ENCODE measurements around the gene TRABD2A.
"Not testable (repeated sequence)": the region's sequence is repeated elsewhere in the genome, so short reads cannot be mapped to it uniquely, and the experiment has no call there.

The TRABD2A gene

DNA sequence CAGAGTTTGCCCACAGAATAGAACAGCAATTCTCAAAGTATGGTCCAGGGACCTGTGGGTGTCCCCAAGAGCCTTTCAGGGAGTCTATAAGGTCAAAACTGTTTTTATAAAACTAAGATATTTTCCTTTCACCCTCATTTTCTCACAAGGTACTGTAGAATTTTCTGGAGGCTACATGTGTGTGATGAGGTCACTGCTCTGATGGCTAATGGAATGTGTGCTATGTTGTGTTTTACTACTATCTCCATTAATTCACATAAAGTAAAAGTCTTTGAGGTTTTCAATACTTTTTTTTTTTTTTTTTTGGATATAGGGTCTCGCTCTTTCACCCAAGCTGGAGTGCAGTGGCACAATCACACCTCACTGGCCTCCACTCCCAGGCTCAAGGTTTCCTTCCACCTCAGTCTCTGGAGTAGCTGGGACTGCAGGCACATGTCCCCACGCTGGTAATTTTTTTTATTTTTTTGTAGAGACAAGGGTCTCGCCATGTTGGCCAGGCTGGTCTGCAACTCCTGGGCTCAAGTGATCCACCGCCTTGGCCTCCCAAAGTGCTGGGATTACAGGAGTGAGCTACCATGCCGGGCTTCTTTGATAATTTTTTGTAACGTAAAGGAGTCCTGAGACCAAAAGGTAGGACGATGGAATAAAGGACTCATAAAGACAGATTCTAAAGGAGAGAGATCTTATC is 1.8 kb downstream of the TRABD2A start:
- DNase-seq = no peak

DNA sequence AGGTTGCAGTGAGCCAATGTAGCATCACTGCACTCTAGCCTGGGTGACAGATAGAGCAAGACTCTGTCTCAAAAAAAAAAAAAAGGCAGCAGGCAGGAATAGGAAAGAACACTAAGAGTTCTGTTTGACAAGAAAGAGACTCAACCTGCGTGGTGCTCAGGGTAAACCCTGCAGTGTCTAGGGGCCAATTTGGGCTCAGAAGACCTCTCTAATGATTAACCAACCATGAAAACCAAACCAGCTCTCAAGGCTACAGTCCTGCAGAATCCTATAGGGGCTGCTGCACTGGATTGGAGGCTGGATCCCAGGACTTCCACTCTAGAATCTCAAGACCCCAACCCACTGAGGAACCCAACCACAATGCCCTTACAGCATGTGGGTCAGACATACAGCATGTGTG is 2.4 kb downstream of the TRABD2A start:
- no peak for DNase-seq

DNA sequence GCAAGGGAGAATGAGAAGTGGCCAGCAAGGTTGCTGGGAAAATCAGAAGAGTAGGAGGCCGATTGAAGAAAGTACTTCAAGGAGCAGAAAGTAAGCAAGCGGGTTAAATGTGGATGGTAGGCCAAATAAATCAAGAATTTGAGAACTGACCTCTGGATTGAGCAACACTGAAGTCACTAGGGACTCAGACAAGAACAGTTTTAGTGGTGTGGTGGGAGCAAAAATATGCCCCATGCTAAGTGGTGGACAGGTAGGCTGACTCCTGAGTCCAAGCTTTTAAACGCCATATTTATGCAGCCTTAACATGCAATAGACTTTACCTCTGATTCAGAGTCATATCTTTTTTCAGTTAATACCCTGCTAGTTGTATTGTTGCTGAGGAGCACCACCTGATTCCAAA is 4.5 kb downstream of the TRABD2A start:
- DNase-seq = no peak

DNA sequence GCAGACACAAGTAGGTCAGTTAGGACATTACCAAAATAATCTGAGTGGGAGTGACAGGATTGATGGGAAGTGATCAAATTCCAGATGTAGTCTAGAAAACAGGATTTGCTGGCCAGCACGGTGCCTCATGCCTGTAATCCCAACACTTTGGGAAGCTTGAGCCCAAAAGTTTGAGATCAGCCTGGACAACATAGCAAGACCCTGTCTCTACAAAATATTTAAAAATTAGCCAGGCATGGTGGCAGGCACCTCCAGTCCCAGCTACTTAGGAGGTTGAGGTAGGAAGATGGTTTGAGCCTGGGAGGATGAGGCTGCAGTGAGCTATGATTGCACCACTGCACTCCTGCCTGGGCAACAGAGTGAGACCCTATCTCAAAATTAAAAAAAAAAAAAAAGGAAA is 5.3 kb downstream of the TRABD2A start:
- DNase-seq = not testable (repeated sequence)

DNA sequence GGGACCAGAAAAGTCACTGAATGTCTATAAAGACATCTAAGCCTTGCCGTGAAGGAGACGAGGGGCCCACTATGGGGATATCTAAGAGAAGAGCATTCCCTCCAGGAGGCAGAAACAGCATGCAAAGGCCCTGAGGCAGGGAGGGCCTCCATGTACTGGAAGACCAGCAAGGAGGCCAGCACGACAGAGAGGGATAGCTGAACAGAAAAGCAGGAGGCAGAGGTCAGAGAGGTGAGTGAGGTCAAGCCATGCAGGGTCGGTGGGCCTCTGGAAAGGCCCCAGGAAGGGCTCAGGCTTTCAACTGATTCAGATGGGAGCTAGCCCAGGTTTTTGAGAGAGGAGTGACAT is 5.7 kb downstream of the TRABD2A start:
- DNase-seq = no peak

DNA sequence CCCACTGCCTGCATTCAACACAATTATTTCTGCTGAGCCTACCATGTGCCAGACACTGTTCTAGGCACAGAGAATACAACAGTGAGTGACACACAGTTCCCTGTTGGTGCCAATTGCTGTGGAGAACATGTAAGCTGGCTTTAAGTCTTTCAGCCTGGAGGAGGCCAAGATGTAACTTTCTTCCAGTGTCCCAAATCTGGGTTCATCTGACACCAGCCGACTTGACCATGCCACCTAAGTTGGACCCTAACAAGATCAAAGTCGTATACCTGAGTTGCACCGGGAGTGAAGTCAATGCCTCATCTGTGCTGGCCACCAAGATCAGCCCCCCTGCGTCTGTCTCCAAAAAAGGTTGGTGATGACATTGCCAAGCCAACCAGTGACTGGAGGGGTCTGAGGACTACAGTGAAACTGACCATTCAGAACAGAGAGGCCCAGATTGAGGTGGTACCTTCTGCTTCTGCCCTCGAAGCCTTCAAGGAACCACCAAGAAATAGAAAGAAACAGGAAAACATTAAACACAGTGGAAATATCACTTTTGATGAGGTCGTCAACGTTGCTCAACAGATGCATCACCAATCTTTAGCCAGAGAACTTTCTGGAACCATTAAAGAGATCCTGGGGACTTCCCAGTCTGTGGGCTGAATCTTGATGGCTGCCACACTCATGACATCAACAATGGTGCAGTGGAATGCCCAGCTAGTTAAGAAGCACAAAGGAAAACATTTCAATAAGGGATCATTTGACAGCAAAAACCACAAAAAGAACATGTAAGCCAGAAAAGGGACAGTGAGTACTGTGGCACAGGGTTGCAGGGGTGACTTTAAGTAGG is 6.3 kb downstream of the TRABD2A start:
- no peak for DNase-seq

DNA sequence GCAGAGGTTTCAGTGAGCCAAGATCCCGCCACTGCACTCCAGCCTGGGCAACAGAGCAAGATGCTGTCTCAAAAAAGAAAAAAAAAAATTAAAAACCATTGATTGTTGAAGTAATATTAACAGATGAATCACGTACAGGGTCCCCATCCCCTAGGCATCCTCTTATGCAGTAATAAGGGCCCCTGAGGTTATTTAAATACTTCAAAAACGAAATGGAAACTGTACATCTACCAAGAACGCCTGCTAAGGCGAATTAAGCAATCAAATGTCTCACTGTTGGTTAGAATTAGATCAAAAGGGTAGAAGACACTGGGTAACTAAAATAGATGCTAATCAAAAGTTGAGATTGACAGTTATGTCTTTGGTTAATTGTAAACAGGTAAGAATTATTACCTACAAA is 7.5 kb downstream of the TRABD2A start:
- no peak for DNase-seq

DNA sequence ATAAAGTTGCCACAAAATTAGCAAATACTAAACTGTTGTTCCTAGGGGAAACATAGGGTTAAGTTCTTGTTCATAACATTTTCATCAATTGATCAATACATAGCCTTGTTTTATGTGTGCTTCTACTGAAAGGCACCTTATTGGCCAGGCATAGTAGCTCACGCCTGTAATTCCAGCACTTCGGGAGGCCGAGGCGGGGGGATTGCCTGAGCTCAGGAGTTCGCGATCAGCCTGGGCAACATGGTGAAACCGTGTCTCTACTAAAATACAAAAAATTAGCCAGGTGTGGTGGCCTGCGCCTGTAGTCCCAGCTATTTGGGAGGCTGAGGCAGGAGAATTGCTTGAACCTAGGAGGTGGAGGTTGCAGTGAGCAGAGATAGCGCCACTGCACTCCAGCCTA is 8.2 kb downstream of the TRABD2A start:
- DNase-seq = not testable (repeated sequence)

DNA sequence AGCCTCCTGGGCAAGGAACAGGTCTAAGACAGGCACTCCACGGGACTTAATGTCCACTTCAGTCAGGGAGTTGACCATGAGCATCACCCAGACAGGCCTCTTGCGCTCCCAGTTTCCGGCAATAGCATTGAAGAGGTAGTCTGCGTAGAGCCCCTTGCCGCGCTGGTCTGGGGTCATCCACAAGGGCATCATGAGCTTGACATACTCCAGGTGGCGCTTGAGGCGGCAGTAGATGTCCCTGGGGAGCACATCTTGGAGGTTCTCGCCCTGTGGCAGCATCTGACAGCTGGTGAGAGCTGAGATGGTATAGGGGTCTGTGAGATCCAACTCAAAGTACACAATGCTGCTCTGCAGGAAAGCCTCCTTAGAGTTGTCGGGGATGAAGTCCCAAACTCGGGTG is 10.6 kb downstream of the TRABD2A start:
- no peak for DNase-seq

DNA sequence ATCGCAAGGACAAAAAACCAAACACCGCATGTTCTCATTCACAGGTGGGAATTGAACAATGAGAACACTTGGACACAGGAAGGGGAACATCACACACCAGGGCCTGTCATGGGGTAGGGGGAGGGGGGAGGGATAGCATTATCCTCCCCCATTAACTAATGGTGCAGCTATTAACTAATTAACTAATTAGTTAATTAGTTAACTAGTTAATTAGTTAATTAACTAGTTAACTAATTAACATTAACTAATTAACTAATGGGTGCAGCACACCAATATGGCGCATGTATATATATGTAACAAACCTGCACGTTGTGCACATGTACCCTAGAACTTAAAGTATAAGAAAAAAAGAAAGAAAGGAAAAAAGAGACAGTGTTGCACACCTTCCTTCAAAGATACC is 12.6 kb downstream of the TRABD2A start:
- DNase-seq = not testable (repeated sequence)

DNA sequence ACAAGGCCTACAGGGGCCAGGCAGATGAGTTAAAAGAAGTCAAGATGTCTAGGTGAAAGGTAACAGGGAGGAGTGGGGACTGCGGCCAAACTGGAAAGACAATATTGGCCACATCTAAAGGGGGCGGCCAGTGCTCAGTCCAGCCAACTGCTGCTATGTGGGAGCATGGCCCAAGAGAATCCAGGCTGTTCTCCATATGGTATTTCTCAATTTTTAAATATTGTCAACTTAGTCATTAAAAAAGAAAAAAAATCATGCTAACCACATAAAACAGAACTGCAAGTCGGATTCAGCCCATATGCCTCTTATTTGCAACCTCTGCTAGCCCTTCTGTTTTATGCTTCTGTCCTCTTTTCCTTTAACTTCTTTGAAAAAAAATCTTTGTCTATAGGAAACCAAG is 14.8 kb downstream of the TRABD2A start:
- no peak for DNase-seq

DNA sequence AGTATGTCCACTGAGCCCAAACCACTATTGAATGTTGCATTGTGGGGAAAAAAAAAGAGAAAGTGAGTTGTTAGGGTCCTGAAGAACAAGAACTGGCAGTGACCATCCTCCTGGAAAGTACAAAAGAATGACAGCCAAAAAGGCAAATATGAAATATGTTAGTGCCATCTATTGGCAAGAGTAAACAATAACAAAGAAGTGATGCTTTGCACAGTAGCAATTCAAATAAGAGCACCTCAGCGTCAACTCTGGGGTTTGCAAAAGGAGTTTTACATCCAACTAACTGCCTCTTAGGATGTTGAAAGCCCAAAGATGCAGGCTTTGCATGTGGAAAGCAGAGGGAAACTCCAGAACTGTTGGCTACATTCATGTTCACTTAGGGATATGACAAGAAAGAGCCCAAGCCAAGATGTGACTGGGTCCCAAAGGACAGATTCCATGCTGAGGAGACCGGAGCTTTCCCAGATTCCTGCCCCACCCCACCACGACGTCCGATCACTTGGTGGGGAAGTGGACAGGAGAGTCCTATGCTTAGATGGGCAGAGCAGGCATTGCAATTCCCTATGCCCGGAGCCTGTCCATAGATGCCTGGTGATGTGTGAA is 15.6 kb downstream of the TRABD2A start:
- DNase-seq = no peak

DNA sequence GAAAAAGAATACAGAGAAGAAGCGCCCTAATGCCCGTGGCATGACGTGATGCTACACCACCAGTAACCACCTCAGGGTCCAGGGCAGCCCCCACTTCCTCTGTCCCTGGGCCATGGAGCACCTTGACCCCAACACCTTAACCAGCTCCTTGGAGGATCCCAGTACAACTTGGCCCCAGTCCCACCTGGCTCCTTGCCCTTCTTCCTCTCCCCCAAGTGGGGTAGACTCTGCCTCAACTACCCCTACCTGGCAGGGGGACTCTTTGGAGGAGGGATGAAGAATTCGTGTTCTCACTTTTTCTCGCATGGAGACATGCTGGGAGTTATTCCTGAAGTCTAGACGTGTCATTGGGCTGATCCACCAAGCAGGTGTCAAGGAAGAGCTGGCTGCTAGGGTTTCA is 18.9 kb downstream of the TRABD2A start:
- DNase-seq = no peak

DNA sequence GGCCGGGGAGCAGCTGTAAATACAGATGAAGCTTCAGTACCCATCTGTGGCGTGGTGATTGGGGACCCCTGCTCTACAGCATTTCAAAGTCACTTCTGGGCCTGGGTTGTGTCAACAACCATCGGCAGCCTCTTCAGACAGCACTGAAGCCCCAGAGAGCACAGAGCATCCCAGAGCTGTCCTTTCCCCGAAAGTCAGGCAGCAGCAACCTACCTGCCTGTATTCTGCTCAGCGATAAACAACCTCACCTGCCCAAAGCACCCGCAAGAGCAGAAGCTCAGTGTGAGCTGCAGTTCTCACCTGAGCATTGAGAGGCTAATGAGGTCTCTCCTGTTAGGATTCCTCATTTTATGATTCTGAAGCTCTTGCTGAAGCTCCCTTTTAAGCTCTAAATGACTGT is 19.3 kb downstream of the TRABD2A start:
- DNase-seq = no peak

DNA sequence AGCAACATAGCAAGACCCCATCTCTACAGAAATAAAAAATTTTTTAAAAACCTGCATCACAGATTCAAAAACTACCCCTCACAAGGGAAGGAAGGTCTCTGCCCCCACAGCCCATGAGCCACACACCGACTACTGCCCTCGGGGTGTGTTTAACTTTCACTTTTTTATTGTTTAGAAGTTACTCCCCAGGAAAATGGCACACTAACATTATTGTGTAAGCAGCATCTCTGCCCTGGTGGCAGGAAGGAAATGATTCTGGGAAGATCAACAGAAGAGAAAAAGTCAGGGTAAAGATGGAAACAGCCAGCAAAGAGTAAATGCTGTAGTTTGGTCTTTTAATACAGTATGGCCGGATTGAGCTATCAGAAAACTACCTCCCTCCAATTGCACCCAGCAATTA is 21.9 kb downstream of the TRABD2A start:
- DNase-seq = no peak

DNA sequence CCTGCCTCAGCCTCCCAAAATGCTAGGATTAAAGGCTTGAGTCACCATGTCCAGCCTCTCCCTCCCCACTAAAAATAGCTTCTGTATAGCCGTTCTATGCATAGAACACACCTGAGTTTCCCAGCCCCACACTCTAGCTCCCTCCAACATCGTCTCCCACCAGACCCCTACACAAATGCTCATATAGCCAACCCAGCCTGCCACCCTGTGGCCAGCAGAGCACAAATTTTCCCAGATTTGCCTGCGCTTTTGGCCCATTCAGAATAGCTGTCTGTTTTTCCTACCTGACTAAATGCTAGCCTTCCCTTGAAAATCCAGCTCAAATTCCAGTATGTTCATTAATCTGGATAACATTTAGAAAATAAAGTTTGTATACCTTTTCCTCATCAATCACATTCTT is 22.8 kb downstream of the TRABD2A start:
- DNase-seq = no peak

DNA sequence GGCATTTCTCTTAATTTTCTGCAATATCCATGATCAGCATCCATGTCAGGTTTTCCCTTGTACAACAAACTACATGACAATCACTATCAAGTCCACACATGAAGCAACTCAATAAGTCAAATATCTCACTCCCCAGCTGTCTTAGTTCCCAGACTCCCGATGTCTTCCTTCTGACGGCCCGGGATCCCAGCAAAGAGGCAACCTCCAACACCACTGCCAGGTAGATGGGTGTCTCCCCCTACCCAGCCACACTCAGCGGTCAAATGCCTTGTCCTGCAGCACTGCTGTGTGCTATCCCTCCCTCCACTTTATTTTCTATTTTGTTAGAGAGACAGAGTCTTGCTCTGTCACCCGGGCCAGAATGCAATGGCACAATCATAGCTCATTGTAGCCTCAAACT is 23.3 kb downstream of the TRABD2A start:
- no peak for DNase-seq

DNA sequence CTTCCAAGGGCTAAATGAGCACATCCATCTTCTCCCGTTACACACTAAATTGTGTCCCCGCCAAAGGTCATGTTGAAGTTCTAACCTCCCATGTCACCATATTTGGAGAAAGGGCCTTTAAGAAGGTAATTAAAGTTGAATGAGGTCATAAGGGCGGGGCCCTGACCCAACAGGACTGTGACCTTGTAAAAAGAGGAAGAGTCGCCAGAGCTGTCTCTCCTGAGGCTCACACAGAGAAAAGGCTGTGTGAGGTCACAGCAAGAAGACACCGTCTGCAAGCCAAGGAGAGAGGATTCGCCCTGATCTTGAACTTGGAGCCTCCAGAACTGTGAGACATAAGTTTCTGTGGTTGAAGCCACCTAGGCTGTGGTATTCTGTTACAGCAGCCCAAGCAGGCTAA is 24.1 kb downstream of the TRABD2A start:
- no peak for DNase-seq

DNA sequence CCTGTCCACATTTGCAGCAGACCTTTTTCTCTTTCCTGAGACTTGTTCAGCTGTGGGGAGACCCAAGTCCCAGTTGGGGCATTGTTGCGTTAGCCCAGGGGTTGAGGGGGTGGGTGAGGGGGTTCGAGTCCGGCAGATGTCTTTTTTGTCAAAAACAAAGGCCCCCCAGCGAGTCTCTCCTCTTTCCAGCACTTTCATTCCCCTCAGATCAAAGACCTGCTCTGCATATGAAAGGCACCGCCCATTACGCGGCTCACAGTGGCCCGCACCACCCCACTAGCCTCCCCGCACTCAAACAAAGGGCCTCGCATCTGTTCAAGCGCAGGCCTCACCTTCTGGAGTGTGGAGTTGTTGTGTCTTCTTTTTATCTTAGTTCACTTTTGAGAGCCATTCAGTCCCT is 25.2 kb downstream of the TRABD2A start:
- DNase-seq = no peak

DNA sequence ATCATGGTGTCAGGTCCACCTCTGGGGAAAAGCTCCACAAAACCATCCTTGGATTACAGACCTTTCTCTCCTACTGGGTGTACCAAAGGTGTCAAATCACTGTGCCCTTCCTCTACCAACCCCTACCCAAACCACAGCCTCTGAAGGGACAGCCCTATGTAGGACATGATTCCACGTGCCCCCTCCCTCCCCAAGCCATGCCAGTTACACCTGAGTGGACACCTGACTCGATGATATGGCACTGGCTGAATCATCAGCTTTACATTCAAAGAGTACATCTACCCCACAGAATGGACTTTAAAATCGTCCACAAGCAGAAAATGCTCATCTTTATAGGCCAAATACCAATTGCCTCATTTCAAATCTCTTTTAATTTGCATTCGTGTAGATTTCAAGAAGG is 26.0 kb downstream of the TRABD2A start:
- DNase-seq = no peak

DNA sequence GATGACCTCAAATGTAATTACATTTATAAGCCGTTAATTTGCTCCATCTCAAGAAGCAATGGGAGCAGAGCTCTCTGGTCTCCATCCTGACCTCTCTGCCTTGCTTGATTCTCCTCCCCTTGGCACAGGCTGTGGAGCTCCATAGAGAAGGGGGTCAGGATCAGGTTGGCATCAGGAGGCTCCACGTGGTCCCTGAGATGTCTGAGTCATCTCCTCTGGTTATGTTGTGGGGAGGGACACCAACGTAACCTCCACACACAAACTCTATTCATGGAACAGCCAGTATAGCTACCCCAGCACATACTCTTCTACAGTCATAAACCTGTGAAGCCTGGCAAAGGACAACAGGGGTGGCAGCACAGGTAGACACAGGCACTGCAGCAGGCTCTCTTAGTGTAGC is 29.0 kb downstream of the TRABD2A start:
- DNase-seq = no peak

DNA sequence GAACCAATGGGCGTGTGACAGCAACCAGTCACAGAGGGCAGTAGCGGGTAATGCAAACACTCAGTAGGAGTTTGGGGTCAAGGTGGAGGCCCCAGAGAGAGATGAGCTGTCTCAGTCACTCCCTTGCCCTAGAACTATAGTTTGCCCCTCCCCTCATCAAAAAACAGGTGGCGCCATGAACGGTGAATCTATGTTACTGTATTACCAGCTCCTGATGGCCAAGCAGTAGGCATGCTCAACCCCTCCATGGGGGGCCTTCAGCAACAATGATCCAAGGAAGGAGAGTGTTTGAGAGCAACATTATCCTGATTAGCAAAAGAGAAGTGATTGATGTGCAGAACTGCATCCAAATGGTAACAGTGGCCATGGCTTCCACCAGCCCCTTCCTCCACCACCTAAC is 30.4 kb downstream of the TRABD2A start:
- DNase-seq = no peak

DNA sequence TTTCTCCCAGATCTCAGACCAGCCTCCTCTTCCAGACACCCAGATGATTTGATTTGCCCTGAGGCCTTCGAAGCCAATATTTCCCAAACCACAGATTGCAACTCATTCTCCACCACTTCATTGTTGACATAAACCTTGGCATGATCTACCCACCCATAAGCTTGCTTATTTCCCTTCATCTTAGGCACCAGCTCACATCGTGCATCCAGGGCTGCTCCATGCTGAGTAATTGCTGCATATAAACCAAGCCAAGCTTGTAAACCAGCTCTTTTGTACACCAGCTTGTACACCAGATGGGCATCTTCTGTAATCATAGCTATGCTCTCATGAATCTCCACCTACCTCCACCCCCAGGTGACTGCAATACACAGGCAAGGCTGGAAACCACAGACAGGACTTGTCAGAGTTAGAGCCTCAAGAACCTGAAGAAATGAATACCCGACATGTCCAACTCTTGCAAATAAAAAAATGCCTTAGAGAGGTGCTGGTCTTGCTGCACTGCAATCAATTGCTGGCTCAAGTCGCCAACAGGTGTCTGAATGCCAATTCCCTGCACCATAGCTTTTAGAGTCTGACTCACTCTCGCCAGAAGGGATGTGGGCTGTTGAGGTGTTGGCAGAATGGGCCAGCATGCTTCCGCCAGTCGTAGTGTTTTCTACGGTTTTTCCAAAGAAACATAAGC is 31.5 kb downstream of the TRABD2A start:
- no peak for DNase-seq
